Measurements from ENCODE around the gene CABCOCO1.

DNA sequence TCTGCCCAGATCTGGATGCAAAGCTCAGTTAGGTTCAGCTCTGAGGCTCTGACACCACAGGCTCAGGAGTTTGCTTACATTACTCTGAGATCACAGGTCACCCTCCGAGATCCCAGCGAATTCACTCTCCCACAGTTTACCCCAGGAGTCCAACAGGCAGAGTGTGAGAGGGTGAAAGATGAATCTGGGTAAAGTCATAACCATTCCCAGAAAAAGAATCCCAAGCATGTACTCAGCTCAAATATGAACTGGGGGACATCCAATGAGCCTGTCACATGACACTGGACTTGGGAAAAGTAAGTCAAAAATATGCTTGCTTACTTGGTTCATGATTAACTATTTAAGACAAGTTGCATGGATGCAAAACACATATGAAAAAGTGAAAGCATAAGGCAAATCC is 128.5 kb downstream of the CABCOCO1 start:
- TF ChIP-seq FOXM1 (IDR thresholded peaks at IDR 0.05; ENCODE audit: borderline replicate concordance, low read depth) (no peak), ZBTB7A (IDR thresholded peaks at IDR 0.05; ENCODE audit: low read depth) (no peak), TAF1 (IDR thresholded peaks at IDR 0.05; ENCODE audit: low read depth) (no peak), EP300 (IDR thresholded peaks at IDR 0.05; ENCODE audit: borderline replicate concordance) (no peak), RAD21 (IDR thresholded peaks at IDR 0.05; ENCODE audit: low read depth) (no peak), CEBPB (IDR thresholded peaks at IDR 0.05) (no peak), NFIC (IDR thresholded peaks at IDR 0.05) (no peak), TCF12 (IDR thresholded peaks at IDR 0.05; ENCODE audit: low read depth) (no peak), EGR1 (IDR thresholded peaks at IDR 0.05) (no peak), CREB1 (IDR thresholded peaks at IDR 0.05; ENCODE audit: low read depth) (no peak)
- TF ChIP-seq, protein P1, sequence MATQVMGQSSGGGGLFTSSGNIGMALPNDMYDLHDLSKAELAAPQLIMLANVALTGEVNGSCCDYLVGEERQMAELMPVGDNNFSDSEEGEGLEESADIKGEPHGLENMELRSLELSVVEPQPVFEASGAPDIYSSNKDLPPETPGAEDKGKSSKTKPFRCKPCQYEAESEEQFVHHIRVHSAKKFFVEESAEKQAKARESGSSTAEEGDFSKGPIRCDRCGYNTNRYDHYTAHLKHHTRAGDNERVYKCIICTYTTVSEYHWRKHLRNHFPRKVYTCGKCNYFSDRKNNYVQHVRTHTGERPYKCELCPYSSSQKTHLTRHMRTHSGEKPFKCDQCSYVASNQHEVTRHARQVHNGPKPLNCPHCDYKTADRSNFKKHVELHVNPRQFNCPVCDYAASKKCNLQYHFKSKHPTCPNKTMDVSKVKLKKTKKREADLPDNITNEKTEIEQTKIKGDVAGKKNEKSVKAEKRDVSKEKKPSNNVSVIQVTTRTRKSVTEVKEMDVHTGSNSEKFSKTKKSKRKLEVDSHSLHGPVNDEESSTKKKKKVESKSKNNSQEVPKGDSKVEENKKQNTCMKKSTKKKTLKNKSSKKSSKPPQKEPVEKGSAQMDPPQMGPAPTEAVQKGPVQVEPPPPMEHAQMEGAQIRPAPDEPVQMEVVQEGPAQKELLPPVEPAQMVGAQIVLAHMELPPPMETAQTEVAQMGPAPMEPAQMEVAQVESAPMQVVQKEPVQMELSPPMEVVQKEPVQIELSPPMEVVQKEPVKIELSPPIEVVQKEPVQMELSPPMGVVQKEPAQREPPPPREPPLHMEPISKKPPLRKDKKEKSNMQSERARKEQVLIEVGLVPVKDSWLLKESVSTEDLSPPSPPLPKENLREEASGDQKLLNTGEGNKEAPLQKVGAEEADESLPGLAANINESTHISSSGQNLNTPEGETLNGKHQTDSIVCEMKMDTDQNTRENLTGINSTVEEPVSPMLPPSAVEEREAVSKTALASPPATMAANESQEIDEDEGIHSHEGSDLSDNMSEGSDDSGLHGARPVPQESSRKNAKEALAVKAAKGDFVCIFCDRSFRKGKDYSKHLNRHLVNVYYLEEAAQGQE (IDR thresholded peaks at IDR 0.05; ENCODE audit: low read depth) = no peak
- TF ChIP-seq, protein P2, sequence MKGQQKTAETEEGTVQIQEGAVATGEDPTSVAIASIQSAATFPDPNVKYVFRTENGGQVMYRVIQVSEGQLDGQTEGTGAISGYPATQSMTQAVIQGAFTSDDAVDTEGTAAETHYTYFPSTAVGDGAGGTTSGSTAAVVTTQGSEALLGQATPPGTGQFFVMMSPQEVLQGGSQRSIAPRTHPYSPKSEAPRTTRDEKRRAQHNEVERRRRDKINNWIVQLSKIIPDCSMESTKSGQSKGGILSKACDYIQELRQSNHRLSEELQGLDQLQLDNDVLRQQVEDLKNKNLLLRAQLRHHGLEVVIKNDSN (IDR thresholded peaks at IDR 0.05) = no peak
- TF ChIP-seq, protein P3, sequence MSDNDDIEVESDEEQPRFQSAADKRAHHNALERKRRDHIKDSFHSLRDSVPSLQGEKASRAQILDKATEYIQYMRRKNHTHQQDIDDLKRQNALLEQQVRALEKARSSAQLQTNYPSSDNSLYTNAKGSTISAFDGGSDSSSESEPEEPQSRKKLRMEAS (IDR thresholded peaks at IDR 0.05) = no peak
